Endometrium (tissue), 2 donors: ENCODE results near the gene ARID1B.

ENCODE experiments used
- FAIRE-seq: peaks from 2 replicates; lab custom pipeline; 2012; peaks lifted over from hg19 to GRCh38; lab: Jason Lieb, UNC
- donor health status: control.
- donor health status: control.

The ARID1B gene

DNA sequence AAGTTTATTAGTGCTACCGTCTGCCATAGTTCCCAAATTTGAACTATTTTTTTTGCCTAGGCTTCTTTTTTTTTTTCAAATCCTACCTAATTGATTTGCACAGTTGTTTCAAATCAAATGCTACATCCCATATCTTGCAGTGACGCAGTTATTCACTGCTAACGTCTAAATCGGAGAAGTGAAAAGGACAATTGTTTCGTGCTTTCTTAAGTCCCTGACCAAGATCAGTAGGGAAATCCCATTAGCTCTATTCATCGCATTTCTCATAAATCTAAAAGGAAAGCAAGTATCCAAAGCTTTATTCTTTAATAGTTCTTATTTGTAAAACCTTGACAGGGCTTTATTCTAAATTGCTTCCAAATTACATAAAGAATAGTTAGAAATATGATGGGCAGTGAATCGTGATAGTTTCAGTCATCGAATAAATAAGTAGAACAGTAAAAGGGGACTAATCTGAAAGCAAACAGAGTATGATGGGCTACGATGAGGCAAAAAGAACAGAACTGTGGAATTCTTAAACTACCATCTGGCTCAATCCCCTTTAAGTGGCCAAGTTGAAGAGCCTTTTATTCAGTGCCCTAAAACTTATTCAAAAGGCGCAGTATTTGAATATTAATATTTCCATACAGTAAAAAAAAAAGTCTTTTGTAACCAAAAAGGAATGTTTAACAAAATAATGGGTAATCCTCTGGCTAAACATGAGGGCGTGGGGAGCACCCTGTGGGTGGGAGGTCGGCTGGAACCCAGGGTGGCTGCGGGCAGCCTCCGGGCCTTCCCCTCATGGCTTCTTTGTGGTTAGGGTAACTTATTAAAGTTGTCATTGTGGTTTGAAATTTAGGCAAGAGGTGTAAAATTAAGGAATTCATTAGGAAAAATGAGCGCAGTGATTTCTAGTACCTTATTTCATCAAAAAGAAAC lies 3.0 kb upstream of the ARID1B start:
- FAIRE-seq, result no peak

DNA sequence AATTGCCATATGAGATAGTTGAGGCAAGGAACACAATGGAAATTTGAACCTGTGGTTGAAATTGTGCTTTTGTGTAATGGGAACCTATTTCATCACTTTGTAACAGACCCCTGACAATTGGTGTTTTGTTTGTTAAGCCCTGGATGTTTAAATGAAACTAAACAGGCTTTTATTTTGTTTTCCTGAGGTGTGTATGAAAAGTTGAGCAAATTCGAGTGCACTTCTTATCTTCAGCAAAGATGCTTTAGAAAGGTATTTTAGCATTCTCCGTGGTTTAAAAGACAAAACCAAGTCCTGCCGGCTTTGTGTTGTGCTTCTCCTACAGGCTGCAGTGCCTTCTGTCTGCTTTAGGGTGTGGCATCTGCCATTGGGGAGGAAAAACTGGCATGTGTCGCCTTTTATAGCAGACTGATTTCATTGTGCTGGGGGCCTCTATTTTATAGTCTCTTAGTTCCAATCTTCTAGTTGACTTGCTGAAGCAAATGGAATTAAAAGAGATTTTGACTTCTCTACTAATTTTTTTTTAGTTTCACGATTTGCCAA lies 2.2 kb upstream of the ARID1B start:
- no peak for FAIRE-seq

DNA sequence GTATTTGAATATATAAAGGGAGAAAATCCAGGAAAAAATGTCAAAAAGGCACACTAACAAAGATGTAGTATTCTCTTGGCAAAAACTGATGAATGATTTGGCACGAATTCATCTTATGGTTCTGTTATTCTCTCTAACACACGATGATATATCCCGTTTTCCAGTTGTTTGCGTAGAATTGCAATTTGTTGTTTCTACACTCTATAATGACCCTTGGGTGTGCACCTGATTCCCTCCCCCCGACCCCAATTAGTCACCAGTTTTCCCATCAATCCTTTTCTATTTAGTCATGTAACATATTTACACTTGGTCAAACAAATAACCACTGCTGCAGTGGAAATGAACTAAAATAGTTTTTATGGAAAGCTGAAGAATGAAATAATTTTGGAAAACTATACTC lies 1.5 kb upstream of the ARID1B start:
- FAIRE-seq, result no peak

DNA sequence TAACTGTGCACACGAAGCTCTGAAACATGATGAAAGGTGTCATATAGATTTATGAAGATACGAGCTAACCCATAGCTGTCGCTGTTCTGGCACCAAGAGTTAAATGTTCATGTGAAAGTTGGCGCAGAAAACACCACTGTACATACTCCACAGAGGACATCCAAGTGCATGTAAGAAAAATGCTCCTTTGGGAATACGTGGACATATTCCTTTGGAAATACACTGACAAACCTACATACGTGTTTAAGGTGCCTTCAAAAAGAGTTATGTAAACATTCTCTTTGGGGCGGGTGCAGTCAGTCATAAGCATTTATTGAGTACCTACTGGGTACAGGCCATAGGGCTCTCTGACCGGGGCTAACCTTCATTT lies 723 bp upstream of the ARID1B start:
- no peak for FAIRE-seq

DNA sequence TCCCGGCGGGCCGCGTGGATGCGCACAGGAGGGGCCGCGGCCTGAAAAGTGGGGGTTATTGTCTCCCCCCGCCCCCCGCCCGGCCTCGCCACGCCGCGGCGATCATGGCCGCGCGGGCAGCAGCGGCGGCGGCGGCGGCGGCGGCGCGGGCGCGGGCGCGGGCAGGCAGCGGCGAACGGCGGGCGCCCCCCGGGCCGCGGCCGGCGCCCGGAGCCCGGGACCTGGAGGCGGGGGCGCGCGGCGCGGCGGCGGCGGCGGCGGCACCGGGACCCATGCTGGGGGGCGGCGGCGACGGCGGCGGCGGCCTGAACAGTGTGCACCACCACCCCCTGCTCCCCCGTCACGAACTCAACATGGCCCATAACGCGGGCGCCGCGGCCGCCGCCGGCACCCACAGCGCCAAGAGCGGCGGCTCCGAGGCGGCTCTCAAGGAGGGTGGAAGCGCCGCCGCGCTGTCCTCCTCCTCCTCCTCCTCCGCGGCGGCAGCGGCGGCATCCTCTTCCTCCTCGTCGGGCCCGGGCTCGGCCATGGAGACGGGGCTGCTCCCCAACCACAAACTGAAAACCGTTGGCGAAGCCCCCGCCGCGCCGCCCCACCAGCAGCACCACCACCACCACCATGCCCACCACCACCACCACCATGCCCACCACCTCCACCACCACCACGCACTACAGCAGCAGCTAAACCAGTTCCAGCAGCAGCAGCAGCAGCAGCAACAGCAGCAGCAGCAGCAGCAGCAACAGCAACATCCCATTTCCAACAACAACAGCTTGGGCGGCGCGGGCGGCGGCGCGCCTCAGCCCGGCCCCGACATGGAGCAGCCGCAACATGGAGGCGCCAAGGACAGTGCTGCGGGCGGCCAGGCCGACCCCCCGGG lies 637 bp downstream of the ARID1B start:
- FAIRE-seq, result no peak

DNA sequence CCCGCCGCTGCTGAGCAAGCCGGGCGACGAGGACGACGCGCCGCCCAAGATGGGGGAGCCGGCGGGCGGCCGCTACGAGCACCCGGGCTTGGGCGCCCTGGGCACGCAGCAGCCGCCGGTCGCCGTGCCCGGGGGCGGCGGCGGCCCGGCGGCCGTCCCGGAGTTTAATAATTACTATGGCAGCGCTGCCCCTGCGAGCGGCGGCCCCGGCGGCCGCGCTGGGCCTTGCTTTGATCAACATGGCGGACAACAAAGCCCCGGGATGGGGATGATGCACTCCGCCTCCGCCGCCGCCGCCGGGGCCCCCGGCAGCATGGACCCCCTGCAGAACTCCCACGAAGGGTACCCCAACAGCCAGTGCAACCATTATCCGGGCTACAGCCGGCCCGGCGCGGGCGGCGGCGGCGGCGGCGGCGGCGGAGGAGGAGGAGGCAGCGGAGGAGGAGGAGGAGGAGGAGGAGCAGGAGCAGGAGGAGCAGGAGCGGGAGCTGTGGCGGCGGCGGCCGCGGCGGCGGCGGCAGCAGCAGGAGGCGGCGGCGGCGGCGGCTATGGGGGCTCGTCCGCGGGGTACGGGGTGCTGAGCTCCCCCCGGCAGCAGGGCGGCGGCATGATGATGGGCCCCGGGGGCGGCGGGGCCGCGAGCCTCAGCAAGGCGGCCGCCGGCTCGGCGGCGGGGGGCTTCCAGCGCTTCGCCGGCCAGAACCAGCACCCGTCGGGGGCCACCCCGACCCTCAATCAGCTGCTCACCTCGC lies 1.5 kb downstream of the ARID1B start:
- FAIRE-seq, result no peak

DNA sequence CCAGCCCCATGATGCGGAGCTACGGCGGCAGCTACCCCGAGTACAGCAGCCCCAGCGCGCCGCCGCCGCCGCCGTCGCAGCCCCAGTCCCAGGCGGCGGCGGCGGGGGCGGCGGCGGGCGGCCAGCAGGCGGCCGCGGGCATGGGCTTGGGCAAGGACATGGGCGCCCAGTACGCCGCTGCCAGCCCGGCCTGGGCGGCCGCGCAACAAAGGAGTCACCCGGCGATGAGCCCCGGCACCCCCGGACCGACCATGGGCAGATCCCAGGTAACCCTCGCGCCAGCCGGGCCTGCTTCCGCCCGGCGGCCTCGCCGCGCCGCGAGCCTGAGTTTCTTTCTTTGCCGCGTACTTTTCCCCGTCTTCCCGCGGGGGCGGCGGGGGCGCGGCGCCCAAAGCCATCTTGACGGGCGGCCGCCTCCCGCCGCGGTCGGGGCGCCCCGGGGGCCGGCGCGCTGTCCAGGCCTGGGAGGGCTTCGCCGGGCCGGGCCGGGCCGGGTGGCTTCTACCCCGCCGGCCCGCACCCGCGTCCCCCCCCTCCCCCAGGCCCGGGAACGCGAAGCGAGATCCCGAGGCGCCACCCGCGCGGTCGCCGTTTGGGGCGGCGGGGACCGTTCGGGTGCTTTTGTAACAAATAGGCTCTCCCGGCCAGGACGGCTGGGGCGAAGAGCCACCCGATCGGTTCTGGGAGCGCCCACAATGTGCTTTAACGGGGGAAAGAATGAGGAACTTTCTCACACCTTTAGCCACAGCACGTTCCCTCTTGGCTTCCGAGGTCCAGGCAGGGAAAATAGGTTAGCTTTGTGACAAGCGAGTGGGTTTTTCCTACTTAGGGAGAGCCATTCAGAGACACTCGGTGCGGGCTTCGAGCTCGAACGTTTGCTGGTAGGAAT lies 2.3 kb downstream of the ARID1B start:
- FAIRE-seq, result no peak

DNA sequence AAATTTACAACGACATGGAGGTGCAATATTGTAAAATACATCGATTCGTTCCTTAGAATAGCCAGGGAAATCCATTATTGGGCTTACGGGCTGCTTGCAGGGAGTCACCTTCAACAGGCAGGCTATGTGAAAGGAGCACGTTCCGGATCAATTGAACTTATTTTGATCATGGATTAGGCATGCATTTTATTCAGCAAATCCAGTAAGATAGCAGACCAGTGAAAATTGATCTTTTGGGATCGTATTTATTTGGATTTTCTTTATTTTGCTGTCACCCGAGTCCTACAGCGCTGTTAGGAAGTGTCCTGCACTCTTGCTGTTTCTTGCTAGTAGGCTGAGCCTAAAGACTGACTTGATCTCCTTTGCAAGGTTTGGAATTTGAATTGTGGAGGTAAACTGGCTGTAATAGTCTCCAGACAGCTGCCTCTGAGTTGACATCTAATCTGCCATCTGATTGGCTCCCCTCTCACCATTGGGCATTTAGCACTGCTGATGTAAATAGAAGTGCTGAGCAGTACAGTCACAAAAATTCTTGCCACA lies 3.0 kb downstream of the ARID1B start:
- peak; percentile 77 for FAIRE-seq

DNA sequence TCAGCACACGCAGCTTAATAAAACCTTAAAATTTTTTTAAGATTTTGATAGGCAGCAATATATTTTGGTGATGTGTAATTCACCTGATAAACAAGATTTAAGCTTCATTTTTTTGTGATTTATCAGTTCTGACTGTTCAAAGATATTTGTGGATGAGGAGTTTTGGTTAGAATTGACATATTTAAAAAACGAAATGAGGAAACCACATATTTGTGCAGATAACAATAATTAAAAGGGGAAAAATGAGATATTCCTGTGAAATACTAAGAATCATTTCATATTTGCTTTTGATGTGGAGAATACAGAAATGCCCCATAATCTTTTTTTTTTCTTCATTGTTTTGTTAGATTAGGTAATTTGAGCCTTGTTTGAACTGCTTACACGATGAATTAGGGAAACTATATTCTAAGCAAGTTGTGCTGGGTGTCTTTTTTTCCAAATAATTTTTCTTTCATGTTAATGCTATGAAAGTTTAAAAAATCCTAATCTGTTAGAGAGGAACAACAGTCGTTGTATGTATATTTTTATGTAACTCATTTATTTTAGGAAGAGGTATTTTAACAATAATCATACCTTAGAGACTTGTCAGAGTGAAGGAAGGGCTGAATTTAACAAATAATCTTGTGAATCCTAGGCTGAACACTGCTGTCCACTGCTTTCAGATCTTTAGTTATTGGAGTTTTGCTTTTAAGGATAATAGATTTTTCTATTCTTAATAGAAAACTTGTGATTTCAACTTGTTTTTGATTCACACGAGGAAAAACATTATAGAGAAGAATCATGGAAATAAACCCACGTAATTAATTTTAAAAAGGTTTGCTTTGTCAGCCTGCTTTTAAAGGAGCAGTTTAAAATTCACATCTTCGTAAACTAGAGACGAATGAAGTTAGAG lies 4.0 kb downstream of the ARID1B start:
- peak; percentile 79 for FAIRE-seq

DNA sequence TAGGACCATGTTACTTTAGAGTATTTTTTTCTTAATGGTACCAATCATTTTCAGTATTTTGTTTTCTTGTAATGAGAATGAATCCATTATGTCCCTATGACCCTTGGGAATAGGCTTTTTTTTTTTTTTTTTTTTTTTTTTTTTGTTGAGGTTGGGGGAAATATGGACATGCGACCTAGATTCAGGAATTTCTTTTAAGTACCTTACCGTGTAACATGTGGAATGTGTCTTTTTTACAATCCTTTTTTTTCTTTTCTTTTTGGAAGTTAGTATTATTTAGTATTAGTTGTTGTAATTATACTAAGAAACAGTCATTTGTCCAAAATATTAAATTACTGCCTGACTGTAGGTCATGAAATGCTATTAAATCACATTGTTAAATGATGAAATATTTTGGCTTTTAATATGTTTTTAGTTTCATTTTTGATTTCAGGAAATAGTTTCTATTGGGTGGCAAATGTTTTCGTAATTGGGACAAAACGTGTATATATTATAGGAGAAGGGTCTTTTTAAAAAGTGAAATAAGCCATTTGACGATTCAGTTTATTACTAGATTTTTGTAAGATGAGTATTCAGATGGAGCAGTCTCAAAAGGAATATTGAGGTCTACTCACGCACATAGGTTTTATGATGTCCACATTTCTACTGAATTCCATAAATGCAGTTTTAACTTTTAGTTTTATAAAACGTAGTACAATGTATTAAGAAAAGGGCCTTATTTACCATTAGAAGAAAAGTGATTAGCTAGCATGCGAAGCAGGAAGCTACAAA lies 4.9 kb downstream of the ARID1B start:
- peak; percentile 93 for FAIRE-seq

DNA sequence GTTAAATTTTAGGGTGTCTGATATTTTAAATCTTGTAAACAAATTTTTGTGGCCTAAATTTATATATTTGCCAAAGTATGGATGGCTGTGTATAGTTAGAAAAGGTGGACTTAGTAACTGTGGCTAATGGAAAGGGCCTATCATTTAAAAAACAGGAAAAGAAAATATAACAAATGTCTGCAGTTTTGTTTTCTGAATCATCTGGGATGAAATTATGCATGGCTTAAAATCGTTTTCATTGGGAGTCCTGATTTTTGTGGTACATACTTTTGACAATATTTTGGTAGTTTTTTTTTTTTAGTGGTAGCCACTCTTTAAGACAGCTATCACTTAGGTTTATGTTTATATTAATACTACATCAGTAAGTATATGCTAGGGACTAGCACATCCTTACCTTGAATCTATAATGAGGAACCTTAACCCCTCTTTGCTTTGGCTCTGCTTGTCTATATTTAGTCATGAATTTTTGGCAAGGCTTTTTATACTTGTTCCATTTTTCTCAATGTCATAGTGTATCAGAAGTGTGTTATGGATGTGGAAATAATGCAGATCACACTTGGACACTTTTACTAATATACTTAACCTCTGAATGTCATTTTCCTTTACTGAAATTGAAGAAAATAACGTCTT lies 5.6 kb downstream of the ARID1B start:
- FAIRE-seq, result peak; percentile 62

DNA sequence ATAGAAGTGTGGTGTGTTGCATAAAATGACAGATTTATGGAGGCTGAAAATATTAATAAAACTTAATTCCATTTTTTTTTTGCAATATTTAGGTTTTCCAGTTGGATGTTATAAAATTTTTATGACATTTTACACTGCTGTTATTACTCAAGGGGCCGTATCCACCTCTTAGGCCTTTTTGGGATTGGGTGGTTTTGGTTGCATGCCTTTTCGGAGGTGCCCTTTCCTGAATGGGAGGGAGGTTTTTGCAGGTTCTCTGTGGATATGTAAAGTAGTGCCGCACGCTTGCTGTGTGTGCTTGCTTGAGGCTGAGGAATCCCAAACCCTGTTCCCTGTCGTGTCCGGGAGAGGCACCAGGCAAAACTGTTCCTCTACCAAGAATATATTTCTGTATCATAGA lies 6.8 kb downstream of the ARID1B start:
- FAIRE-seq, result no peak

DNA sequence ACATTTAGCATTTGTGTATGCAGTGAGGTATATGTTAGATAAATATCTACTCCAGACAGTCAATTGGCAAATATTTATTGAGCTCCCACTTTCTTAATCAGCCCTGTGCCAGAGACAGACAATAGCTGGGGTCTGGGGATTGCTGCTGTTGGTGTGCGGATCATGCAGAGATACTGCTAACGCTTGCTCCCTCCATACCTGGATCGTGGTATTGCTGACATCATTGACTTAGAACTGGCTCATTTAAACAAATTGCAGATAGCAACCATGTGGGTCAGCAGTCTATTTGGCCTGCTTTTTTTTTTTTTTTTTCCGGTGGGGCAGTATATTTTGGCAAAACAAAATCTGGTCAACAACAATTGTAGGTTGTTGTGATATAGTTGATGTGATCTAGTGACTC lies 9.5 kb downstream of the ARID1B start:
- no peak for FAIRE-seq

DNA sequence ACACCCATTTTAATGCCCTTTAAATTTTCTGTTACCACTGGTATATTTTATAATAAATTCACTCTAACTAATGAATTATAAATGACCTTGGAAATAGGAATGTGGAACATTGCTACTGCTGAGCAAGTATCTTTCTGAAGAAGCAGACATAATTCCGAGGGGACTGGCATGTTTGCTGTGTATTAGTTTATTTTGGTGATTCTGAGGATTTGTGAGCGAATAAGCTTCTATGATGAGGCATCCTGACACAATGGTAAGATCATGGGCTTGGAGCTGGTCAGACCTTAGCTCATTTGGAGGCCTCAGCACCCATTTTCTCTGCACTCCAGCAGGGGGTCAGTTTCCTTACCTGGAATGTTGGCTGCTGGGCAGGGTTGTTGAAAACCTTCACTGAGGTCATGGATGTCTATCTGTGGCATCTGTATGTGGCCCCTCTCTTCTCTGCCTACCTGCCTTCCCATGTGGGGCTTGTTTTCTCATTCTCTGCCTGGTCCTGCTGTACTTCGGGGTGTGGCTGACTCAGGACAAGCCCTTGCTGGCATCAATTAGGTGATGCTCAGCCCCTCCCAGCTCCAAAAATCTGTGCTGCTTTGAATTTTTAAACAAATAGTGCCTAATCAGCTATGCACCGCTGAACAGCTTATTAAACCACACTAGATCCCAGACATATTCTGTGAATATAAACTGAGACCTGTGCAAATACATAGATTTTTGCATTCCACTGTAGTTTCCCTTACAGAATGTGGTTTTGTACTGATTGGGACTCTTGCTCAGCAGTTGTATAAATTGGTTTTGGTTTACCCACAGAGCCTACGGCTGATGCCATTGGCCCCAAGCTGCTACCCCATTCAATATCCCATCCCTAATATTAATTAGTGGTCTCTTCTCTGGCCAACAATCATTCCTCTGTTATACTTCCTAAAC lies 10.7 kb downstream of the ARID1B start:
- no peak for FAIRE-seq

DNA sequence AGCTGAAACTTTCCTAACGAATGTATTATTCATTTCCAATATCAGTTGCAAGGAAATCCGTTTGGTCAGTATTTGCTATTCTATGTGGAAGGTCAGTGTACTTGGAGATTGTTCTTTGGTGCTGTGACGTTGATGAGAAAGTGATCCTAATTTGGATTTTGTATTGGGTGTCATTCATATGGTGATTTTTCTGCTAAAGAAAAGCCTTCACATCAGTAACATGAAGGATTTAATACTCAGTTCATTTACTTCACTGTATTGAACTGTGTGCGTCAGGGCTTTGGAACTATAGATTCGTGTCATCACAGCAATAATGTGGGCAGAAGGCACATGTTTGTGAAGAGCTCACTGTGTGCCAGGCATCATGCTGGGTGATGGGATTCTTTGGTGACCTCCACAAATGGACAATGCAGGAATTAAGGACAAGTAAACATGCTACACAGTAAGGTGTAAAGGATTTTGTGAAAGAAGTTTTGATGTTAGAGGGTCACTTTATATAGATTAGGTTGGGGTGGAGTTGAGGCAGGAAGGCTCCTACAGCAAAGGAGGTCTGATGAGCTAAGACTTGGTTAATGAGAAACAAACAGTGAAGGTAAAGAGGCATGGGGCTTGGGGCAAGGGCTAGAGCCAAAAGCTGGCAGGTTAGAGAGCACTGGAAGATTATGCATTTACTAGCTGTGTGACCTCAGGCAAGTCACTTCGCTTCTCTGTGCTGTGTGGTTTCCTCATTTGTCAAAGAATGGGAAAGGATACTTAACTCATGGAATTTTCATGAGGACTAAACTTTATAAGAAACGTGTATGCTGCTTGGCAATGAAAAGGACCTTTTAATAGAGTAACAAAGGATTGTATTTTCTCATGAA lies 12.1 kb downstream of the ARID1B start:
- FAIRE-seq, result no peak

DNA sequence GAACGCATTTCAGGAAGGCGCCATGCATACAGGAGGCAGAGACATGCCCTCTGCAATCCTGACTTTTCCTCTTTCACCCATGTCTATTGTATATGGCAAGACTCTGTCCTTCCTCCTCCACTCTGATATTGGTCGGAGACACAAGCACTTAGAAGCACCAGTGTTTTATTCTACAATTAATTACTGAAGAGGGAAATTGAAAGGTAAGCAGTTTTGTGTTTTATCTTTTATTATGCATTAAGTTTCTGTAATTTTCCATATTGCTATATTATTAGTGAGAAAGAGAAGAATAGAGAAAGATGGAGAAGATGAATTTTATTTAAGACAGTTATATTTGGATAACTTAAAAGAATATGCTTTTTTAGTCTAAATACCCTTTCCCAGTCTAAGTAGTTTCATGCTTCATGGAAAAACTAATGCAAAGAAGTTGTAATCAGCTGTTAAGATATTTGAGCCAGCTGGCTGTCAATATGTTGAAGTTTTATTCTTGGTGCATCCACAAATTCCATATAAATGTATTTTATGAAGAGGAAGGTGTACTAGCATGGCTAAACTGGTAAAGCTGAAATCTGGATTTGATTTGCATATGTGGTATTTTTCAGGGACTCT lies 13.6 kb downstream of the ARID1B start:
- no peak for FAIRE-seq
